Esophagus muscularis mucosa (tissue), 4 donors: ENCODE results near the gene PTCHD4.

Experiments
- EP300 ChIP-seq: sonication (generic); formaldehyde crosslinking; IDR thresholded peaks from one replicate; pipeline ENCODE4 v1.6.1; 2017; ENCODE audit warnings: antibody characterized with exemption
- POLR2A ChIP-seq: fragments of 450-650 bp; IDR thresholded peaks from one replicate; pipeline ENCODE4 v1.6.1; 2017; ENCODE audit warnings: antibody characterized with exemption, moderate library complexity, mild to moderate bottlenecking, low read depth
- POLR2AphosphoS5 ChIP-seq, 2 donors: sonication (generic); formaldehyde crosslinking; IDR thresholded peaks; one replicate each; pipeline ENCODE4 v1.6.1; 2017; ENCODE audit warnings: antibody characterized with exemption in 2 of 2
- TF ChIP-seq, protein P1 (sequence below), 3 experiments: fragments of 200-600 bp in 2 of 3; fragments of 450-650 bp in 1 of 3; sonication (generic) in 2 of 3; IDR thresholded peaks; one replicate each; pipeline ENCODE4 v1.5.1; 2017 to 2019; ENCODE audit warnings: antibody characterized with exemption in 3 of 3, mild to moderate bottlenecking in 2 of 3, moderate library complexity in 1 of 3

DNA sequence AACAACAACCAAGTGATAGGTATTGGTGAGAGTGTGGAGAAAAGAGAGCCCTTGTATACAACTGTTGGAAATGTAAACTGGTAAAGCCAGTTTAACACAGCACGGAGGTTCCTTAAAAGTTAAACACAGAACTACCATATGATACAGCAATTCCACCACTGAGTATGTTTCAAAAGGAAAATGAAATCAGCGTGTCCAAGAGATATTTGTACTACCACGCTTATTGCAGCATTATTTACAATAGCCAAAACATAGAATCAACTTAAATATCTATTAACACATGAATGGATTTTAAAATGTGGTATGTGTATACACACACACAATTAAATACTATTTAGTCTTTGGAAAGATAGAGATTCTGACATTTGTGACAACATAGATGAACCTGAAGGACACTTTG is 1.1 kb downstream of the PTCHD4 start:
- TF ChIP-seq, protein P1, sequence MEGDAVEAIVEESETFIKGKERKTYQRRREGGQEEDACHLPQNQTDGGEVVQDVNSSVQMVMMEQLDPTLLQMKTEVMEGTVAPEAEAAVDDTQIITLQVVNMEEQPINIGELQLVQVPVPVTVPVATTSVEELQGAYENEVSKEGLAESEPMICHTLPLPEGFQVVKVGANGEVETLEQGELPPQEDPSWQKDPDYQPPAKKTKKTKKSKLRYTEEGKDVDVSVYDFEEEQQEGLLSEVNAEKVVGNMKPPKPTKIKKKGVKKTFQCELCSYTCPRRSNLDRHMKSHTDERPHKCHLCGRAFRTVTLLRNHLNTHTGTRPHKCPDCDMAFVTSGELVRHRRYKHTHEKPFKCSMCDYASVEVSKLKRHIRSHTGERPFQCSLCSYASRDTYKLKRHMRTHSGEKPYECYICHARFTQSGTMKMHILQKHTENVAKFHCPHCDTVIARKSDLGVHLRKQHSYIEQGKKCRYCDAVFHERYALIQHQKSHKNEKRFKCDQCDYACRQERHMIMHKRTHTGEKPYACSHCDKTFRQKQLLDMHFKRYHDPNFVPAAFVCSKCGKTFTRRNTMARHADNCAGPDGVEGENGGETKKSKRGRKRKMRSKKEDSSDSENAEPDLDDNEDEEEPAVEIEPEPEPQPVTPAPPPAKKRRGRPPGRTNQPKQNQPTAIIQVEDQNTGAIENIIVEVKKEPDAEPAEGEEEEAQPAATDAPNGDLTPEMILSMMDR (IDR thresholded peaks at IDR 0.05) = no peak
- TF ChIP-seq POLR2A = no peak
- TF ChIP-seq POLR2AphosphoS5 (IDR thresholded peaks at IDR 0.05) = no peak
- TF ChIP-seq EP300 = no peak
